CD1c-positive myeloid dendritic cell (primary cell): ENCODE data around the gene FAM174B.

Experiments used
- DNase-seq: peaks from one replicate; pipeline ENCODE4 v3.0.0-alpha.2; 2016; ENCODE audit errors: extremely low spot score

Gene FAM174B

GRCh38 chr15:92655178-92655995 is at the start of gene FAM174B:
Gene FAM174B, minus strand, starts transcription at chr15:92655775.
- DNase-seq: peak; percentile 27

DNA sequence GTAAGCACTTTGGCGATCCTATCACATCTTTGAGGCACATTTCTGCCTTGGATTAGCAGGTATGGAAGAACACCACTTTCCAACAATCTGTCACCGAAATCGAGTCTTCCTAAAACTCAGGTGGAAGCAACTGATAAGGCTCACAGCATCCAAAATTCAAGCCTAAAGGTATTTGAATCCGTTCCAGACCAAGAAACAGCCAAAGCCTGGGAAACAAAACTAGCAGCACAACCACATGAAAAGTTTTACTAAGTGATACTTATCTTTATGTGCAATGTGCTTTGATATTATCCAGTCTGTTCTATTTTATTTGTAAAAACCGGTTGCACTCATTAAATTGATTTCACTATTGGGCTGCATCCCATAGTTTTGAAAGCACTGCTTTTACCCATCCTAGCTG is 40.5 kb upstream of the FAM174B start:
- DNase-seq: no peak

GRCh38 chr15:92693691-92694331 is 38.2 kb upstream of the FAM174B start:
- no peak for DNase-seq

GRCh38 chr15:92690395-92690794 is 34.8 kb upstream of the FAM174B start:
- DNase-seq: no peak

DNA sequence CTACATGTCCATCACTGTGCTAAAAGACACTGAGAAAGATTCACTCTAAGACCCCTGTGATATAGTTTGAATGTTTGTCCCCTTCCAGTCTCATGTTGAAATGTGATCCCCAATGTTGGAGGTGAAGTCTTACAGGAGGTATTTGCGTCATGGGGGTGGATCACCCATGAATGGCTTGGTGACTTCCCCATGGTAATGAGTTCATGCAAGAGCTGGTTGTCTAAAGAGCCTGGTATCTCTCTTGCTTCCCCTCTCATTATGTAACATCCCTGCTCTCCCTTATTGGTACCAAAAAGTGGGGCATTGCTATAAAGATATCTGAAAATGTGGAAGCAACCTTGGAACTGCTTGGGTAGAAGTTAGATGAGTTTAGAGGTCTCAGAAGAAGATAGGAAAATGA is 32.2 kb upstream of the FAM174B start:
- DNase-seq: no peak

DNA sequence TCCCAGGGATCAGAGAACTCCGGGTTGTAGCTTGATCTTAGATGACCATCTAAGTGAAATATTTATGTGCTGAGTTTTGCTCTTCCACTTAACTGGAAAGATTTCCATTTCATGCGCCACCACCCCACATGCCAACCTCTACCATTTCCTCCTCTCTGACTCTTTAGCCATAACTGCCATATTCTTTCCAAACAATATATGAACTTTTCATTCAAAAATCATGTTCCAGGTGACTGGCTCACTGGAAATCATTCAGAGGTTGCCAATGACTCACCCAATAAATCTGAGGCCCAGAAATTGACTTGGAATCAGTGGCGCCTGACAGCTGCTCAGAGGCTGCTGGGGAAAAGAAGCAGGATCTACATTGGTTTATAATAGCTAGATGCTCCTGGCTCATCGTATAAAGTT is 31.6 kb upstream of the FAM174B start:
- no peak for DNase-seq

- no peak for DNase-seq
Measured at GRCh38 chr15:92683511-92683834, 27.9 kb upstream of the FAM174B start.

GRCh38 chr15:92682741-92683510 is 27.4 kb upstream of the FAM174B start:
- no peak for DNase-seq

- DNase-seq: no peak
Measured at GRCh38 chr15:92681141-92681631, 25.6 kb upstream of the FAM174B start.

DNA sequence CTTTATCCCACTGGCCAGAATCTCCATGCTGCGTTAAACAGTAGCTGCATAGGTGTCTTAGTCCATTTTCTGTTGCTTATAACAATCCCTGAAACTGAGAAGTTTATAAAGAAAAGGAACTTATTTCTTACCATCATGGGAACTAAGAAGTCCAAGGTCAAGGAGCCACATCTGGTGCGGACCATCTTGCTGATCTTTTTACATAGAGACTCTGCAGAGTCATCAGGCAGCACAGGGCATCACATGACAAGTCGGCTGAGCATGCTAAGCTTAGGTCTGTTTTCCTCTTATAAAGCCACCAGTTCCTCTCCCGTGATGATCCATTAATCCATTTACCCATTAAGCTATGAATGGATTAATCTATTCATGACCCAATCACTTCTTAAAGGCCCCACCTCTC is 22.4 kb upstream of the FAM174B start:
- DNase-seq: no peak

GRCh38 chr15:92676561-92676960 is 21.0 kb upstream of the FAM174B start:
- no peak for DNase-seq

DNA sequence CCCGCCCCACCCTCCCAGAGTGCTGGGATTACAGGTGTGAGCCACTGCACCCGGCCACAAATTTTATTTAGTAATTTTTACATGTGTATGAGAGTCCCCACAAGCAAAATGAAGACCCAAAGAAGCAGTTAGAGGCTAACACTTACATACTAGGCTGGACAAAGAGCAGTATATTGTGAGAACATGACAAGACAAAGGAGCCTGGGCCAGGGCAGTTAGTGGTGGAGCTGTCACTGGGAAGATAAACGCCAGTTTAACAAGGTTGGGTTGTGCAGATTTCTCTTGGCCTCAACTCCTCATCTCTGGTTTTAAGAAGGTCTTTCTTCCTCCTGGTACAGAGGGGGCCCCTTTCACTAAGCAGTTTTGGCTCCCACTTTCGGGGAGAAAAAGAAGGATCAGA is 19.9 kb upstream of the FAM174B start:
- DNase-seq: no peak

- no peak for DNase-seq
Measured at GRCh38 chr15:92674347-92674746, 18.8 kb upstream of the FAM174B start.

DNA sequence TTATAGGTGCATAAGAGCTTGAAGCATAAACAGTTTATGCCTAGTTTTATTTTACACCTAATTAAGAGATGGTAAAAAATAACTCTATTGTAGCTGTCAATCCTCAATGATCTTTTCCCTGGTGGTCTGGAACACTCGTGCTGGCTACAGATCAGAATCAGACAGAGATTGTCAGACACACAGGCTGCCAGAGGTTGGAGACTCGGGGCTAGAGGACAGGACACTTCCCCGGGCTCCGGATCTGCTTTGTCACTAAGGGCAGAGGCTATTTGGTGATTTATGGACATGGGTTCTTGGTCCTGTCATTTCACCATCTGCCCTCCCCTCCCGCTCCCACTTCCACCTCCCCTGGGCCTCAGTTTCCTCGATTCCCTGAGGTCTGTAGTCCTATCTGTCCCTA is 16.5 kb upstream of the FAM174B start:
- no peak for DNase-seq

DNA sequence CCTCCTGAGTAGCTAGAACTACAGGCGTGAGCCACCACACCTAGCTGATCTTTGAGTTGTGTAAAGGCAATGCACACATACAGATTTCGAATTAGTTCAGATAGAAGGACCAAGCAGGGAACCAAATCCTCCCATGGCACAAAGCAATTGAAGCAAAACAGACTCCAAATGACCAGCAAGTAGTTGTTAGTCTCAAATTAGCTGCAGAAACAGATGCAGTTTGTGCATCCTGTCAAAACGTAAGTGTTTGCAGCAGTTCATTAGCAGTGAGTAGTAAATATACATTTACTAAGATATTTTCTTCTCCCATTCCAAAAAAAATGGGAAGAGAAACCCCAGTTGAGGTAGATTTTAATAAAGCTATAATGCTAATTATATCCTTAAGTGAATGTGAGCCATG is 15.8 kb upstream of the FAM174B start:
- no peak for DNase-seq

- no peak for DNase-seq
Measured at GRCh38 chr15:92670621-92671020, 15.0 kb upstream of the FAM174B start.

DNA sequence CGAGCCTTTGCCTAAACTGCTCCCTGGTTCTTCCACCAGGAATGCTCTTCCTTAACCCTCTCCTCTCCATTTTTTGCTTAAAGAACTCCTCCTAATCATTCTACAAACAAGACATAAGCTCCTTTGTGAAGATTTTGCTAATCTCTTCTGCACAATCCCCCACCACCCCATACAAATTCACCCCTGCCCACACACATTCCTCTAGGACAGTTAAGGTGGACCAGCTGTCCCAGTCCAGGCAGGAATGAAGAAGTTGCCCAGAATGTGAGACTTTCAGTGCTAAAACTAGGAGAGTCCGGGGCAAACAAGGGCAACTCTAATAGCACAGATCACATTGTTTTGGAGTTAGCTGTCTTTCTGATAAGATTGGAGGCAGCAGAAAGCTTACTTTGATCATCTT is 13.9 kb upstream of the FAM174B start:
- DNase-seq: no peak

- DNase-seq: no peak
Measured at GRCh38 chr15:92668620-92669019, 13.0 kb upstream of the FAM174B start.

GRCh38 chr15:92667970-92668485 is 12.5 kb upstream of the FAM174B start:
- no peak for DNase-seq

DNA sequence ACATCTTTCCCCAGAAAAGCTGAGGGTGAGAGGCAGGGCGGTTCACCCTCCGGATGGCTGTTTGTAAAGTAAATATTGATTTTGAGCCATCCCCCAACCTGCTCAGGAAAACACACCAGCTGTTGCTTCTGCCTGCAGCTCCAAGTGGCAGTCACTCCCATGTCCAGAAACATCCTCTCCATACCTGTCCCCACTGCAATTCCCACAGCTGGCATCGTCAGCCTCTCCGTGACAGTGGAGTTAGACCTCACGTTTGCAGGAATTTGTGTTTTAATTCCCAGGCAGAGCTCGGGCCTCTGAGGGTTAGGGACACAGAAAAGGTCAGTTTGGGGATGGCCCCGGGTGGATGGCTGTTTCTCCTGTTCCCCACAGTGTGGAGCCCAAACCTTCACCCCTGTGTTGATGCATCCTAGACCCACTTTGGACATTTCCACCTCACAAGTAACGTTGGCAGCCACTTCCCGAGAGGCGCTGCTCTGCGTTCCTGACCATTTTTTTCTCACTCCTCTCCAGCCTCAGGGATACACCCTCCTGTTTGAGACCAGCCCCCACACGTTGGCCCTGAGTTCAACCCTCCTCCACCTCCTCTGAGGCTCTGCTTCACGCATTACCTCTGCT is 11.8 kb upstream of the FAM174B start:
- DNase-seq: no peak

DNA sequence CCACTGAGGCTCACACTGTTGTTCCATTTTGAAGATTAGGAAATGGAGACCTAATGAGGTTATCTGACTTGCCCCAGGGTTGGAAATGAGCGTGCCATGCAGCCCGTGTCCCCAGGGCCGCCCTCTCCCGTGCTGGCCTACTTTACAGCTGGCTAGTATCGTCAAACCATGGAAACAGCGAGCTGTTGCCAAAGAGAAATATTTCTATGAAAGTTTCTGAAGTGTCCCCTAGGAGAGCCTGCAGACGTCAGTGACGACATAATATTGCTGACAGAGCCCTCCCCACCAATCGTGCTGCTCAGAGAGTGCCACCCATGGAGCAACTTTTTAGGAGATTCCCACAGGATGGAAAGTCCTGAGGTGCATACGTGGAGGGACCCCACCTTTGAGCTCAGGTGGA is 11.2 kb upstream of the FAM174B start:
- DNase-seq: no peak

DNA sequence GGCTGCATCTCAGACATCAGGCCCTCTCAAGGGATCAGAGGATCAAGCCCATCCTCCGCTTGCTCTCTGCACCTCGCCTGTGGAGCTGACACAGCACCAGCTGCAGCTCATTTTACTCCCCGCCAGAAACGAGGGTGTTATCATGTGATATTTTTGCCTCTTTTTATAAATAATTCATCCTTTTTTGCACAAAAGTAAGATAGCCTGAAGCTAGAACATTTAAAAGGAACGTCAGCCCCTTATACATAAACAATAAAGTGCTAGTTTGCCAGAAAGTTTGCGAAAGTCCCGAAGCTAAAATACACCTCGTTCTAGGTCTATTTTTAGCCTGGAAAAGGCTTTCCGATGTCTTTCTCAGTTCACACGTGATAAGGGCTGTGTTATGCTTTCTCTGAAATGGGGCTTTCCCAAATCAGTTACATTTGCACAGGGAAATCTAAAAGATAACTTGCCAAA is 9.6 kb upstream of the FAM174B start:
- DNase-seq: no peak
